H9 (cell line): ENCODE results near the gene OPTN. TPM values are rescaled to one million over a fixed set of nuclear protein-coding genes. Genes with fewer than 3 reads are reported as not detected.

Experiments used
- DNase-seq: peaks from one replicate; pipeline ENCODE4 v3.0.0-alpha.2; 2017
- H2AFZ ChIP-seq: one replicate; pipeline ENCODE4 v1.6.1; 2013; ENCODE audit warnings: mild to moderate bottlenecking, low read length, control low read depth, moderate library complexity
- H2AK5ac ChIP-seq: 2 replicates; pipeline ENCODE4 v1.6.1; 2013; ENCODE audit warnings: low read length, control low read depth, mixed read lengths; ENCODE audit not compliant: insufficient read length
- H2BK120ac ChIP-seq: one replicate; pipeline ENCODE4 v1.6.1; 2013; ENCODE audit warnings: low read depth, mild to moderate bottlenecking, low read length, control low read depth, inconsistent platforms; ENCODE audit not compliant: poor library complexity, severe bottlenecking
- H2BK12ac ChIP-seq: 2 replicates; pipeline ENCODE4 v1.6.1; 2013; ENCODE audit warnings: low read length, control low read depth, mixed read lengths, low read depth; ENCODE audit not compliant: insufficient read length
- H2BK15ac ChIP-seq: 2 replicates; pipeline ENCODE4 v1.6.1; 2013; ENCODE audit warnings: low read depth, low read length, control low read depth
- H2BK20ac ChIP-seq: one replicate; pipeline ENCODE4 v1.6.1; 2013; ENCODE audit warnings: low read depth, mild to moderate bottlenecking, low read length, control low read depth, inconsistent platforms; ENCODE audit not compliant: poor library complexity, severe bottlenecking
- H2BK5ac ChIP-seq: 2 replicates; pipeline ENCODE4 v1.6.1; 2013; ENCODE audit warnings: low read length, control low read depth, mixed read lengths; ENCODE audit not compliant: insufficient read length
- H3K14ac ChIP-seq: 2 replicates; pipeline ENCODE4 v1.6.1; 2013; ENCODE audit warnings: low read length, control low read depth; ENCODE audit not compliant: insufficient read depth
- H3K18ac ChIP-seq: 2 replicates; pipeline ENCODE4 v1.6.1; 2013; ENCODE audit warnings: low read depth, mild to moderate bottlenecking, mixed read lengths, low read length, control low read depth; ENCODE audit not compliant: insufficient read length
- H3K23ac ChIP-seq: 2 replicates; pipeline ENCODE4 v1.6.1; 2013; ENCODE audit warnings: low read length, control low read depth, mixed read lengths, low read depth; ENCODE audit not compliant: insufficient read length
- H3K23me2 ChIP-seq: 2 replicates; pipeline ENCODE4 v1.6.1; 2013; ENCODE audit warnings: low read depth, mild to moderate bottlenecking, mixed read lengths, low read length, control low read depth; ENCODE audit not compliant: insufficient read length, poor library complexity, severe bottlenecking
- H3K27ac ChIP-seq: 2 replicates; pipeline ENCODE4 v1.5.1; 2013; ENCODE audit warnings: low read length, control low read depth, mixed read lengths, low read depth; ENCODE audit not compliant: insufficient read length
- H3K27me3 ChIP-seq: 2 replicates; pipeline ENCODE4 v1.6.1; 2013; ENCODE audit warnings: low read length, control low read depth, inconsistent platforms; ENCODE audit not compliant: insufficient read depth
- H3K4ac ChIP-seq: 2 replicates; pipeline ENCODE4 v1.6.1; 2013; ENCODE audit warnings: low read depth, mild to moderate bottlenecking, control low read depth, inconsistent platforms, low read length, moderate library complexity
- H3K4me1 ChIP-seq: 2 replicates; pipeline ENCODE4 v1.6.1; 2013; ENCODE audit warnings: low read length, control low read depth, inconsistent platforms; ENCODE audit not compliant: insufficient read depth
- H3K4me2 ChIP-seq: 2 replicates; pipeline ENCODE4 v1.6.1; 2013; ENCODE audit warnings: low read length, control low read depth, mixed read lengths; ENCODE audit not compliant: insufficient read length, insufficient read depth
- H3K56ac ChIP-seq: 2 replicates; pipeline ENCODE4 v1.6.1; 2013; ENCODE audit warnings: low read depth, mild to moderate bottlenecking, mixed read lengths, low read length, control low read depth; ENCODE audit not compliant: insufficient read length
- H3K79me1 ChIP-seq: 2 replicates; pipeline ENCODE4 v1.6.1; 2013; ENCODE audit warnings: low read depth, mild to moderate bottlenecking, moderate library complexity, low read length, control low read depth, inconsistent platforms; ENCODE audit not compliant: insufficient read depth, poor library complexity, severe bottlenecking
- H3K79me2 ChIP-seq: 2 replicates; pipeline ENCODE4 v1.6.1; 2013; ENCODE audit warnings: low read length, control low read depth, inconsistent platforms; ENCODE audit not compliant: insufficient read depth
- H3K9ac ChIP-seq: 2 replicates; pipeline ENCODE4 v1.6.1; 2013; ENCODE audit warnings: low read length, control low read depth, mixed read lengths; ENCODE audit not compliant: insufficient read length; ENCODE audit errors: extremely low read depth
- H3K9me3 ChIP-seq: one replicate; pipeline ENCODE4 v1.6.1; 2013; ENCODE audit warnings: low read depth, low read length, inconsistent platforms; ENCODE audit not compliant: control insufficient read depth
- H3T11ph ChIP-seq: one replicate; pipeline ENCODE4 v1.6.1; 2013; ENCODE audit warnings: mild to moderate bottlenecking, low read length, control low read depth, inconsistent platforms
- H4K20me1 ChIP-seq: one replicate; pipeline ENCODE4 v1.6.1; 2013; ENCODE audit not compliant: control insufficient read depth, insufficient read length, insufficient read depth
- H4K5ac ChIP-seq: 2 replicates; pipeline ENCODE4 v1.6.1; 2013; ENCODE audit warnings: low read depth, mild to moderate bottlenecking, mixed read lengths, low read length, control low read depth; ENCODE audit not compliant: insufficient read length
- H4K8ac ChIP-seq: replicated peaks from 2 replicates; pipeline ENCODE4 v1.6.1; 2013; ENCODE audit warnings: low read length, control low read depth, mixed read lengths, low read depth; ENCODE audit not compliant: insufficient read length
- H4K91ac ChIP-seq: 2 replicates; pipeline ENCODE4 v1.6.1; 2013; ENCODE audit warnings: low read depth, mild to moderate bottlenecking, moderate library complexity, mixed read lengths, low read length, control low read depth; ENCODE audit not compliant: insufficient read length
- H3K27ac Mint-ChIP-seq, 3 experiments: 2 replicates in 2 of 3; 3 replicates in 1 of 3; pipeline ENCODE4 v1.8.0; 2020 to 2021; ENCODE audit warnings: mixed read lengths in 3 of 3, mild to moderate bottlenecking in 1 of 3, moderate library complexity in 1 of 3
- H3K27me3 Mint-ChIP-seq: 2 replicates; pipeline ENCODE4 v1.8.0; 2021; ENCODE audit warnings: low read depth, mild to moderate bottlenecking, moderate library complexity, mixed read lengths
- H3K36me3 Mint-ChIP-seq, 3 experiments: 2 replicates in 2 of 3; 3 replicates in 1 of 3; pipeline ENCODE4 v1.8.0; 2020 to 2021; ENCODE audit warnings: low read depth in 3 of 3, mixed read lengths in 3 of 3; ENCODE audit not compliant: insufficient read depth in 1 of 3
- H3K4me1 Mint-ChIP-seq, 2 experiments: 2 replicates each; pipeline ENCODE4 v1.8.0; 2020; ENCODE audit warnings: mixed read lengths in 2 of 2
- H3K4me3 Mint-ChIP-seq, 2 experiments: 2 replicates in 1 of 2; 3 replicates in 1 of 2; pipeline ENCODE4 v1.8.0; 2020 to 2021; ENCODE audit warnings: mild to moderate bottlenecking in 2 of 2, mixed read lengths in 2 of 2, moderate library complexity in 1 of 2
- H3K9me3 Mint-ChIP-seq, 2 experiments: 2 replicates in 1 of 2; 3 replicates in 1 of 2; pipeline ENCODE4 v1.8.0; 2020; ENCODE audit warnings: mild to moderate bottlenecking in 2 of 2, mixed read lengths in 2 of 2, moderate library complexity in 1 of 2
- CTCF ChIP-seq: fragments of 200-600 bp; sonication (generic); conservative IDR thresholded peaks from 3 replicates; pipeline ENCODE4 v1.8.0; 2021; ENCODE audit warnings: antibody characterized with exemption, mild to moderate bottlenecking
- WGBS: extraction: QIAGEN DNeasy Blood & Tissue Kit; methylation state at CpG from one replicate; pipeline ENCODE4 v1.1.7; 2013; ENCODE audit warnings: missing lambda C conversion rate, low lambda C conversion rate, mixed read lengths; ENCODE audit not compliant: insufficient read length; ENCODE audit errors: extremely low coverage; 5-methylcytosine and 5-hydroxymethylcytosine counted together
- total RNA-seq: library from RNA; stranded (reverse); gene quantifications from 2 replicates; pipeline ENCODE4 v1.2.1, GENCODE V29; 2021

The OPTN gene
- total RNA-seq, 1 experiment from 2014 or later, result 16.1 TPM

DNA sequence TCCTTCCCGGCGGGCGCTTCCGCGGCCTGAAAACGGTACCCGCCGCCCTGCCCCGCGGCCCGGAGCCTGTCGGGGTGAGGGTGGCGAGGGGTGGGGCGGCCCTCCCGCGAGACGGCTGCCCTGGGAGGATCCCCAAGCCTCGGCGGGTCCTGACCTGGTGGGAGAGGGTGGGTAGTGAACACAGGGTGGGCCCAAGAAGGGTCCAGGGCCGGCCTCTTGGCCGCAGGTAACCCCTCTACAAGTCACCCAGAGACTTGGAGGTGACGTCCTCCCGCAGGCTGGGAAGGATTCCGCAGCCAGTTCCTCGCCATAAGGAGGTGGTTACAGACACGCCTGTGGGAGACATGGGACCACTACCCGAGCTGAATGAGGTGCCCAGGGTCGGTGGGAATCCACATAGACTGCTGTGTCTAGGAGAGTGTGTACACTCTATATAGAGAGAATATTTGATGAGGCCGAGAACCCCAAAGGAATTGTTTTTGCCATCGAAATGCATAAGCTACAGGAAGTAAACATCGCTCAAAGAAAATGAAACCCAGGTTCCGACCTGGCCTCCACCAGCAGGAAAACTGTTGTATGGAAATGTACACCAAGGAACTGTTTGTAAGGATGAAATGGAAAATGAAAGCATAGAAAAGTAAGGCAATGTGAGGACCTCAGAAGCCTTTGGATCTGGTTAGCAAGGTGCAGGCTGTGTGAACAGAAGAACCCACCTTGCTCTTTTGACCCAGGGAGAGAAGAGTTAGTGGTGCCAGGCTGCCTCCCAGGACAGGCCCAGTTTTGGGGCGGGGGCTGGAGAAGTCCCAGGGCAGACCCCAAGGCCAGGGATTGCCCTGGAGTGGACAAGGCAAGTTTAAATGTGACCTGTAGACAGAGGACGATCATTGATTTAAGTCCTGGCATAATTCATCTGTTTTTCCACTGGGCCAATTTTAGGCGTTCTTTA lies 659 bp downstream of the OPTN start:
- Mint-ChIP-seq H3K4me3 (peak overlapping the region; percentile 82 to 91), H3K36me3 (no peaks in the 10 kb centered on the region; a peak in 1 of 7 replicates), H3K9me3 (peaks cover 0 to 1% of the 10 kb centered on the region in 2 experiments; a peak in 1 of 5 replicates), H3K27ac (no peak overlapping the region), H3K27me3 (peaks cover 12% of the 10 kb centered on the region), H3K4me1 (peaks cover 6 to 9% of the 10 kb centered on the region in 2 experiments)
- H2BK5ac ChIP-seq, result no peak overlapping the region
- no peak overlapping the region for H3K56ac ChIP-seq
- peak; percentile 50 for DNase-seq
- no peak overlapping the region for H3K27ac ChIP-seq
- H3K4me2 ChIP-seq, result peak overlapping the region; percentile 71
- H3T11ph ChIP-seq, result no peak overlapping the region
- H4K20me1 ChIP-seq, result no peaks in the 10 kb centered on the region
- H3K79me1 ChIP-seq, result no peaks in the 10 kb centered on the region
- H2BK15ac ChIP-seq, result no peak overlapping the region
- H4K8ac ChIP-seq, result no peak overlapping the region
- no peaks in the 10 kb centered on the region for H3K79me2 ChIP-seq
- H2AK5ac ChIP-seq, result no peak overlapping the region
- H3K4ac ChIP-seq, result no peak overlapping the region
- H2BK12ac ChIP-seq, result no peak overlapping the region
- no peak overlapping the region for H4K91ac ChIP-seq
- WGBS, result no CpG with 5 or more reads among the region's 35 CpGs
- no peak for TF ChIP-seq CTCF
- no peak overlapping the region for H3K23ac ChIP-seq
- no peak overlapping the region for H3K14ac ChIP-seq
- no peak overlapping the region for H2AFZ ChIP-seq
- H3K27me3 ChIP-seq, result no peaks in the 10 kb centered on the region; the same call in 1 of the 2 replicates
- no peak overlapping the region for H2BK120ac ChIP-seq
- no peak overlapping the region for H2BK20ac ChIP-seq
- no peak overlapping the region for H3K9ac ChIP-seq
- peaks cover 11% of the 10 kb centered on the region for H3K23me2 ChIP-seq
- no peaks in the 10 kb centered on the region for H3K4me1 ChIP-seq
- no peaks in the 10 kb centered on the region for H3K9me3 ChIP-seq
- no peak overlapping the region for H3K18ac ChIP-seq
- H4K5ac ChIP-seq, result no peak overlapping the region
